Upper lobe of right lung (tissue), 1 donor: Measurements from ENCODE around the gene COX6B2. TPM values are rescaled to one million over a fixed set of nuclear protein-coding genes. Genes with fewer than 3 reads are reported as not detected.

ENCODE experiments used
- ATAC-seq: fragments of 200-7000 bp; cut with Tn5 transposase; one replicate; pipeline ENCODE4 v1.9.1; 2020; ENCODE audit warnings: mild to moderate bottlenecking, moderate library complexity
- DNase-seq: peaks from one replicate; pipeline ENCODE4 v3.0.0-alpha.2; 2020
- H3K27ac ChIP-seq: fragments of 200-600 bp; one replicate; pipeline ENCODE4 v1.8.0; 2022
- H3K27me3 ChIP-seq: fragments of 200-600 bp; one replicate; pipeline ENCODE4 v1.8.0; 2022; ENCODE audit warnings: mild to moderate bottlenecking
- H3K36me3 ChIP-seq: fragments of 200-600 bp; one replicate; pipeline ENCODE4 v1.8.0; 2022
- H3K4me1 ChIP-seq: fragments of 200-600 bp; one replicate; pipeline ENCODE4 v1.8.0; 2022
- H3K4me3 ChIP-seq: fragments of 200-600 bp; one replicate; pipeline ENCODE4 v1.8.0; 2022; ENCODE audit warnings: mild to moderate bottlenecking
- H3K9me3 ChIP-seq: fragments of 200-600 bp; one replicate; pipeline ENCODE4 v1.8.0; 2022
- intact Hi-C: fragments of 100-400 bp; cut with DNase I; formaldehyde crosslinking; loops from one replicate; pipeline ENCODE4 v1.11.0; 2022
- total RNA-seq: library from RNA; stranded (reverse); fragmentation: NEBNext Ultra II Directional; extraction: Animal tissue kit (Norgen Biotek cat#: 25700); gene quantifications from one replicate; pipeline ENCODE4 v1.2.1, GENCODE V29; 2021
- TF ChIP-seq, protein P1 (sequence below): fragments of 200-600 bp; IDR thresholded peaks from one replicate; pipeline ENCODE4 v1.8.0; 2022; ENCODE audit warnings: antibody characterized with exemption
- donor health status: DM: no; HTN: yes; CAD: no; lungs with severe emphysema.

The COX6B2 gene
- total RNA-seq, 1 donor from 2014 or later, result not detected

DNA sequence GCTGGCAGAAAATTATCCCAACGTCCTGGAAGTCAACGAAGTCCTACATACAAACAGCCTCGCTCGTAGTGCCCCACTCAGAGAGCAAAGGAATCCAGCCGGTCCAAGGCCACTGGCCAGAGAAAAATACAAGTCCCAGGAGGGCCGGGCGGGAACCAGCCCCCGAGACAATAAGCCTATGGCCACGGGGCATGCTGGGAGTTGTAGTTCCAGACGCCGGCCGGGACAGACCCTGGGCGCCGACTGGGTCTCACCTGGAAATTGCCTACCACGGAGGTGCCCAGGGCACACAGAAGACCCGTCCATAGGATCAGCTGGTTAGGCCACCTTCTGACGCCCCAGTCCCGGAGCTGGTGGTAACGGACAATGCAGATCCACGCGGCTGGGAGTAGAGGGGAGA, 34.7 kb downstream of the COX6B2 start:
- intact Hi-C loops, result no loop called here
- peak; percentile 56 for ATAC-seq

DNA sequence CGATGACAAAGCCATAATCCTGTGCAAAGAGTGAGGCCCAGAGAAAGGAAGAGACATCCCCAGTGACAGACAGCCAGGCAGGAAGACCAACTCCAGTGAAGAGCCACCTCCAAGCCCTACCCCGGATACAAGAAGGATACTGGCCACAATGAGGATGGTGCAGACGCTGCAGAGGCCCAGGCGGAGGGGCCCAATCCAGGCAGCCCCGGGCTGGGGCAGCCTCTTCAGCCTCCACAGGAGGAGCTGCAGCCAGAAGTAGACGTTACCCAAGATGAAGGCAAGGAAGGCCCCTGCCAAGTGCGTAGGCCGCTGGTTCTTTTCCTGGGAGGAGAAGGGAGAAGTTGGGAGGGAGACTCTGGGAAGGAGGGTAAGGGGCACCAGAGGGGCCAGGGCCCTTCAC, 37.9 kb downstream of the COX6B2 start:
- no peaks in the 10 kb centered on the region for H3K9me3 ChIP-seq
- no peaks in the 10 kb centered on the region for H3K36me3 ChIP-seq
- intact Hi-C loops, result no loop called here
- TF ChIP-seq, protein P1, sequence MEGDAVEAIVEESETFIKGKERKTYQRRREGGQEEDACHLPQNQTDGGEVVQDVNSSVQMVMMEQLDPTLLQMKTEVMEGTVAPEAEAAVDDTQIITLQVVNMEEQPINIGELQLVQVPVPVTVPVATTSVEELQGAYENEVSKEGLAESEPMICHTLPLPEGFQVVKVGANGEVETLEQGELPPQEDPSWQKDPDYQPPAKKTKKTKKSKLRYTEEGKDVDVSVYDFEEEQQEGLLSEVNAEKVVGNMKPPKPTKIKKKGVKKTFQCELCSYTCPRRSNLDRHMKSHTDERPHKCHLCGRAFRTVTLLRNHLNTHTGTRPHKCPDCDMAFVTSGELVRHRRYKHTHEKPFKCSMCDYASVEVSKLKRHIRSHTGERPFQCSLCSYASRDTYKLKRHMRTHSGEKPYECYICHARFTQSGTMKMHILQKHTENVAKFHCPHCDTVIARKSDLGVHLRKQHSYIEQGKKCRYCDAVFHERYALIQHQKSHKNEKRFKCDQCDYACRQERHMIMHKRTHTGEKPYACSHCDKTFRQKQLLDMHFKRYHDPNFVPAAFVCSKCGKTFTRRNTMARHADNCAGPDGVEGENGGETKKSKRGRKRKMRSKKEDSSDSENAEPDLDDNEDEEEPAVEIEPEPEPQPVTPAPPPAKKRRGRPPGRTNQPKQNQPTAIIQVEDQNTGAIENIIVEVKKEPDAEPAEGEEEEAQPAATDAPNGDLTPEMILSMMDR, result no peak
- H3K4me3 ChIP-seq, result no peak overlapping the region
- ATAC-seq (no peak), DNase-seq (no peak)
- H3K4me1 ChIP-seq, result no peaks in the 10 kb centered on the region
- no peaks in the 10 kb centered on the region for H3K27me3 ChIP-seq
- H3K27ac ChIP-seq, result no peak overlapping the region

More for the DNA sequence above, 34.7 kb downstream of the COX6B2 start:
- H3K27ac ChIP-seq, result no peak overlapping the region
- H3K9me3 ChIP-seq, result no peaks in the 10 kb centered on the region
- no peak for DNase-seq
- H3K4me1 ChIP-seq, result no peaks in the 10 kb centered on the region
- no peak overlapping the region for H3K4me3 ChIP-seq
- no peaks in the 10 kb centered on the region for H3K36me3 ChIP-seq
- TF ChIP-seq, protein P1, result no peak
- no peaks in the 10 kb centered on the region for H3K27me3 ChIP-seq

DNA sequence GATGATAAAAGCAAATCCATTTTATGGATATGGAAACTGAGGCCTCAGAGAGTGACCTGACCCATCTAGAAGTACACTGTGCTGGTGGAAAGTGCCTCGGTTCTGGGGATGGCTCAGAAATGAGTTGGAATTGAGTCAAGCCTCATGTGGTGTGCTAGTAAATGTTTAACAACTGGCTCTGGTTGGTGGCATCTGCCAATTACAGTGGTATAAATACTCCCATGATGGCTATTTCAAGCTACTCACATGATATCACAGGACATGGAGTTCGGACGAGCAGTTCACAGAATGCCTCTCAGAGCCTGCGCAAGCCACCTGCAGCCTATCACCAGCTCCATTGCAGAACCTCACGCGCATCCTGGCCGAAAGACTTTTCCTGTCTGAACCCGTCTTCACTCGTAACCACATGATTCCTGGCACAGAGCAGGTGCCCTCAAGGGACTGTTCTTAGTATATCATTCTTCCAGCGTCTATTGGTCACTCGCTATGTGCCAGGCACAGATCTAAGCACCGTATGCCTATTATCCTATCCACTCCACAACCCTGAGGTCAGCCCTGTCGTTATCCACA, 38.5 kb downstream of the COX6B2 start:
- intact Hi-C loops, result no loop called here
- no peak for DNase-seq
- Histone ChIP-seq H3K36me3 (no peaks in the 10 kb centered on the region), H3K27me3 (no peaks in the 10 kb centered on the region), H3K9me3 (no peaks in the 10 kb centered on the region), H3K27ac (no peak overlapping the region), H3K4me3 (no peak overlapping the region), H3K4me1 (no peaks in the 10 kb centered on the region)
- ATAC-seq, result no peak
- TF ChIP-seq, protein P1, result no peak

DNA sequence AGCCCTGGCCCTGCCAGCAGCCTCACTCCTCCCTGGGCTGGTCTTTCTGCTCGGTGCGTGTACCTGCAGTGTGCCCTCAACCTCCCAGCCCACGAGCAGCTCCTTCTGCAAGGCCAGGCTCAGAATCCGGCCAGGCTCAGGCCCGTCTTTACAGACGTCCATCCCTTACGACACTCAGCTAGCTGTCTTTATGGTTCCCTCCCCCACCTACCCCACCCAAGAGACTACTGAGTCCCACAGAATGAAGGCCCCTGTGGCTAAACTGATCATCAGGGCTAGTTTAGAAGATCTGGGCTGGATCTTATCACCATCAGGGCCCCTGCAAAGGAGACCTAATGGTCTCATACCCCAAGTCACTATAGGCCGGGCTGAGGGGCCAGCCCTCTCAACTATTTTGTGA, 40.1 kb downstream of the COX6B2 start:
- ATAC-seq (no peak), DNase-seq (no peak)
- TF ChIP-seq, protein P1, result no peak
- intact Hi-C loops, result no loop called here
- Histone ChIP-seq H3K27ac (no peak overlapping the region), H3K9me3 (no peaks in the 10 kb centered on the region), H3K4me3 (no peak overlapping the region), H3K4me1 (no peaks in the 10 kb centered on the region), H3K27me3 (no peaks in the 10 kb centered on the region), H3K36me3 (no peaks in the 10 kb centered on the region)

DNA sequence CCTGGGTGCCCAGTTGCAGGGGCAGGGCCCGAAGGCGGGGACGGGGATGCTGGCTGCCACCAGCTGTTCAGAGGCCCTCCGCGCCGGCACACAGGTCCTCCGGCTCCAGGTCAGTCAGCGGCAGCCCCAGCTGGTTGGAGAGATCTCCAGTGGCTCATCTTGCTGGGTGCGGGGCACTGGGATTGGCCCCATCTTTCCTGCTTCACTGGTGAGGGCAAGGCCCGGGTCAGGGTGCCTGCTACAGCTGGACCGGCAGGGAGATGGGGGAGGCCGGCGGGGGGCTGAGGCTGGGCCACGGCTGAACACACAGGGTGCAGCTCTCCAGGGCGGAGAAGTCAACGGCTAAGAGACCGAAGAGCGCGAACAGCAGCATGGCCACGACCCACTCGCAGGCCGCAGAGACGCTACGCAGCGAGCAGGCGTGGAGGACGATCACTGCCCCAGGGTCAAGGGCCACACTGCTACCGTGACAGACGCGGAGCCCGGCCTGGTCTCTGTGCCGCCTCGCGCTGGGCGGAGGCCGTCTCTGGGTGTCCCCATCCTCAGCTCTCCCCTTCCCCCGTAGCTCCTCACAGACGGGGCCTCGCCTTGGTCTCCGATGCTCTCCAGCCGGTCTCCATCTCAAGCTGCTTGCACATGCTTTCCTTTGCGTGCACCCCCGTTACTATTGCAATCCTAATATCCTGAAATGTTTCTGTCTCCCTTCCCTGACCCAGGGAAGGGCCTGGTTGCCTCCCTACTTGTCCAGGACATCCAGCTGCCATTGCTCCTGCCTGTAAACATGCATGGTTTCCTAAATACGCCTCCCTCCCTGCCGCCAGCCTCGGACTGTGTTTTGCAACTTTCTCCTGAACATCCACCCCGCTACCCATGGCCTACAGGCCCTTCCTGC, 41.7 kb downstream of the COX6B2 start:
- TF ChIP-seq, protein P1, result no peak
- DNase-seq (no peak), ATAC-seq (peak; percentile 24)
- no peaks in the 10 kb centered on the region for H3K36me3 ChIP-seq
- H3K4me1 ChIP-seq, result no peaks in the 10 kb centered on the region
- no peak overlapping the region for H3K27ac ChIP-seq
- no peaks in the 10 kb centered on the region for H3K27me3 ChIP-seq
- no peak overlapping the region for H3K4me3 ChIP-seq
- intact Hi-C loops, result no loop called here
- H3K9me3 ChIP-seq, result no peaks in the 10 kb centered on the region
